Trophoblast cell (in vitro differentiated cells and primary cell): ENCODE data around the gene TLL2.

Experiments
- DNase-seq, 2 donors: peaks; one replicate each; pipeline ENCODE4 v3.0.0-alpha.2; 2016
- H2AFZ ChIP-seq: 2 replicates; pipeline ENCODE4 v1.6.1; 2013; ENCODE audit warnings: low read length, moderate library complexity, mild to moderate bottlenecking; ENCODE audit not compliant: insufficient read depth, poor library complexity
- H2AK5ac ChIP-seq: 2 replicates; pipeline ENCODE4 v1.6.1; 2013; ENCODE audit warnings: mild to moderate bottlenecking, low read length
- H2BK120ac ChIP-seq: 2 replicates; pipeline ENCODE4 v1.6.1; 2013; ENCODE audit warnings: low read length, mild to moderate bottlenecking, moderate library complexity; ENCODE audit not compliant: insufficient read depth, poor library complexity
- H2BK12ac ChIP-seq: 2 replicates; pipeline ENCODE4 v1.6.1; 2013; ENCODE audit warnings: mild to moderate bottlenecking, low read length, moderate library complexity
- H2BK5ac ChIP-seq: 2 replicates; pipeline ENCODE4 v1.6.1; 2013; ENCODE audit warnings: low read length, low read depth, moderate library complexity, mild to moderate bottlenecking; ENCODE audit not compliant: poor library complexity
- H3K14ac ChIP-seq: 2 replicates; pipeline ENCODE4 v1.6.1; 2013; ENCODE audit warnings: mild to moderate bottlenecking, low read length
- H3K18ac ChIP-seq: 2 replicates; pipeline ENCODE4 v1.6.1; 2013; ENCODE audit warnings: mild to moderate bottlenecking, low read length
- H3K23ac ChIP-seq: 2 replicates; pipeline ENCODE4 v1.6.1; 2013; ENCODE audit warnings: low read length
- H3K27ac ChIP-seq: 2 replicates; pipeline ENCODE4 v1.5.1; 2013; ENCODE audit warnings: low read depth, mild to moderate bottlenecking, inconsistent platforms, low read length, moderate library complexity
- H3K27me3 ChIP-seq: 2 replicates; pipeline ENCODE4 v1.6.1; 2013; ENCODE audit warnings: inconsistent platforms, mild to moderate bottlenecking, low read length, moderate library complexity; ENCODE audit not compliant: insufficient read depth
- H3K36me3 ChIP-seq, 2 experiments: 1 replicate in 1 of 2; 2 replicates in 1 of 2; pipeline ENCODE4 v1.6.1; 2013; ENCODE audit warnings: low read length in 2 of 2, mild to moderate bottlenecking in 2 of 2, moderate library complexity in 1 of 2; ENCODE audit not compliant: insufficient read depth in 2 of 2, control insufficient read depth in 1 of 2
- H3K4ac ChIP-seq: 2 replicates; pipeline ENCODE4 v1.6.1; 2013; ENCODE audit warnings: low read depth, mild to moderate bottlenecking, low read length, moderate library complexity
- H3K4me1 ChIP-seq, 2 experiments: 1 replicate in 1 of 2; 2 replicates in 1 of 2; pipeline ENCODE4 v1.6.1; 2013; ENCODE audit warnings: low read length in 2 of 2, mild to moderate bottlenecking in 2 of 2, moderate library complexity in 1 of 2; ENCODE audit not compliant: insufficient read depth in 2 of 2, control insufficient read depth in 1 of 2
- H3K4me2 ChIP-seq: 2 replicates; pipeline ENCODE4 v1.6.1; 2013; ENCODE audit warnings: inconsistent platforms, mild to moderate bottlenecking, low read length, moderate library complexity
- H3K4me3 ChIP-seq: 2 replicates; pipeline ENCODE4 v1.5.1; 2013; ENCODE audit warnings: mild to moderate bottlenecking, low read depth, low read length, inconsistent platforms
- H3K79me1 ChIP-seq: one replicate; pipeline ENCODE4 v1.6.1; 2013; ENCODE audit warnings: low read length
- H3K79me2 ChIP-seq: 2 replicates; pipeline ENCODE4 v1.6.1; 2013; ENCODE audit warnings: low read length, mild to moderate bottlenecking; ENCODE audit not compliant: control insufficient read depth, insufficient read depth, poor library complexity
- H3K9ac ChIP-seq: 2 replicates; pipeline ENCODE4 v1.6.1; 2013; ENCODE audit warnings: mild to moderate bottlenecking, low read length
- H3K9me3 ChIP-seq: 2 replicates; pipeline ENCODE4 v1.6.1; 2013; ENCODE audit warnings: low read depth, mild to moderate bottlenecking, control low read depth, inconsistent platforms, low read length; ENCODE audit not compliant: insufficient read depth
- H4K12ac ChIP-seq: 2 replicates; pipeline ENCODE4 v1.6.1; 2013; ENCODE audit warnings: low read depth, mild to moderate bottlenecking, low read length, moderate library complexity
- H4K8ac ChIP-seq: 2 replicates; pipeline ENCODE4 v1.6.1; 2013; ENCODE audit warnings: low read depth, mild to moderate bottlenecking, low read length, moderate library complexity
- H4K91ac ChIP-seq: one replicate; pipeline ENCODE4 v1.6.1; 2013; ENCODE audit warnings: low read depth, mild to moderate bottlenecking, low read length, moderate library complexity
- WGBS: extraction: QIAGEN DNeasy Blood & Tissue Kit; methylation state at CpG from one replicate; pipeline ENCODE4 v1.1.7; 2013; ENCODE audit warnings: missing lambda C conversion rate; ENCODE audit not compliant: insufficient read length, insufficient coverage; ENCODE audit errors: extremely low coverage; 5-methylcytosine and 5-hydroxymethylcytosine counted together

TLL2 gene

DNA sequence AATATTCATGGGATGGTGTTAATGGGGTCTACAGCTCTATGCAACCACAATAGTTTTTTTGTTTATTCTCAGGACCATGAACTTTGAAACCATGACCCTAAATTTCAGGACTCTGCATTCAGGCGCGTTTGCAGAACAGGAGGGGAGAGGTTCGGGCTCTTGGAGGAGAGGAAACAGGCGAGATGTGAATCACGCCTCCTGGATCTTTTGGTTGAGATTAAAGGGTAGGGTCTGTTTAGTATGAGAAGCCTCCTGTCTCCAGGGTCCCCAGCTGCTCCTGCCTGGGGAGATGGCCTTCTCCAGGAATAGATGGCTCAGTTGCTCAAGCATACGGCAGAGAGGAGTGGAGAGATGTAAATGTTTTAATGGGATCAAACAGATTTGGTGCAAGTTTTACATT is 18.2 kb downstream of the TLL2 start:
- Histone ChIP-seq H3K27ac (no peak overlapping the region), H3K9me3 (peaks cover 2% of the 10 kb centered on the region), H2BK120ac (no peak overlapping the region), H3K14ac (no peak overlapping the region), H4K8ac (no peak overlapping the region), H2AK5ac (no peak overlapping the region), H2BK5ac (no peak overlapping the region), H3K79me2 (no peaks in the 10 kb centered on the region), H3K36me3 (no peaks in the 10 kb centered on the region), H3K23ac (no peak overlapping the region), H3K4ac (no peak overlapping the region), H4K91ac (no peak overlapping the region), H3K9ac (no peak overlapping the region), H2AFZ (no peak overlapping the region), H3K27me3 (no peaks in the 10 kb centered on the region), H3K79me1 (no peaks in the 10 kb centered on the region), H3K4me2 (no peak overlapping the region), H3K4me3 (no peak overlapping the region), H2BK12ac (no peak overlapping the region), H3K18ac (no peak overlapping the region), H4K12ac (no peak overlapping the region), H3K4me1 (no peaks in the 10 kb centered on the region)
- WGBS = no CpG with 5 or more reads among the region's 6 CpGs
- no peak for DNase-seq

DNA sequence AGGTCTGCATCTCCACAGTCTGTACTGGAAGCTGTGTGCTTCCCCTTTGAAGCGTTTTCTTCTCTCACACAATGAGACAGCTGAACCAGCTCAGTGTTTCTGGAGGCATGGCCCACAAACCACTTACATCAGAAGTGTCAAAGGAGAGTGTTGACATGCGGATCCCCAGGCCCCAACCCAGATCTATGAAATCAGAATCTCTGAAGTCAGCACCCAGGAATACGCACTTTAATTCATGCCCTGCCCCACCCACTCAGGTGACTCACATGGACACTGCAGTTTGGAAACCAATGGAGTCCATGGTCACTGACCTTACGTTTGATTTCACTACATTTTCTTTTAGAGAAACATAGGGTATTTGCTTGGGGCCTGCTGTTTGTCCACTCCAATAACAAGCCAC is 19.0 kb downstream of the TLL2 start:
- no peak for DNase-seq
- no peaks in the 10 kb centered on the region for H3K79me1 ChIP-seq
- no peak overlapping the region for H2BK5ac ChIP-seq
- H3K18ac ChIP-seq = no peak overlapping the region
- no CpG with 5 or more reads among the region's 4 CpGs for WGBS
- no peaks in the 10 kb centered on the region for H3K27me3 ChIP-seq
- H4K91ac ChIP-seq = no peak overlapping the region
- no peak overlapping the region for H3K27ac ChIP-seq
- H2BK120ac ChIP-seq = no peak overlapping the region
- no peak overlapping the region for H3K23ac ChIP-seq
- H3K36me3 ChIP-seq = no peaks in the 10 kb centered on the region
- H4K12ac ChIP-seq = no peak overlapping the region
- no peak overlapping the region for H2AK5ac ChIP-seq
- peaks cover 2% of the 10 kb centered on the region for H3K9me3 ChIP-seq
- no peaks in the 10 kb centered on the region for H3K79me2 ChIP-seq
- no peak overlapping the region for H3K14ac ChIP-seq
- H3K4me3 ChIP-seq = no peak overlapping the region
- H3K9ac ChIP-seq = no peak overlapping the region
- H2AFZ ChIP-seq = no peak overlapping the region
- no peak overlapping the region for H3K4ac ChIP-seq
- H4K8ac ChIP-seq = no peak overlapping the region
- H2BK12ac ChIP-seq = no peak overlapping the region
- H3K4me1 ChIP-seq = no peaks in the 10 kb centered on the region
- no peak overlapping the region for H3K4me2 ChIP-seq

DNA sequence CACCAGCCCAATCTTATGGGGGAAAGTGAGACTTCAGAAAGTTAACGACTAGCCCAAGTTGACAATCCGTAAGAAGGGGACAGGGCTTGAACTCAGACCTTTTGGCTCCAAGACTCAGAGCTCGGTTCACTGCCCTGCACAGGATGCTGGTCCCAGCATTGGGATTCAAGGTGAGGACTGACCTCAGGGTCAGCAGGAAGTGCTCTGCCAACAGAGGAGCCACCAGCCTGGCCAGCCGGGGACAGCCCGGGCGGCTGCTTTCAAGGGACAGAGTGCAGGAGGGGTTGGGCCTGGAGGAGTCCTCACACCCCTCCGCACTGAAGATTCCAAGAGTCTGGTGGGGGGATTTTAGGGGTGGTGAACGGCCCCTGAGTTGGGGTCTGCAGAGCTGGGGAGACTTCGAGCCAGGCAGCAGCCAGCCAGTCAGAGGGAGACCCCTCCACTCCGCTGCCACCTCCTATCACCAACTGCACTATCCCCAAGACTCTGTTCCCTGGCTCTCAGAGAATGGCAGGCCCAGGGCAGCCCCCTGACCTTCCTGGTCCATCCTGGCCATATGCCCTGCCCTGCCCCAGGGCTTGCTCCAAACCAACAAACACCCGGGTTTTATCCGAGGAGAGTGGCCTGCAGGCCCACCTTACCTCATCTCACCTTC is 19.7 kb downstream of the TLL2 start:
- no peaks in the 10 kb centered on the region for H3K79me1 ChIP-seq
- H4K91ac ChIP-seq = no peak overlapping the region
- no peak for DNase-seq
- no peak overlapping the region for H3K4me3 ChIP-seq
- no peak overlapping the region for H3K18ac ChIP-seq
- no peak overlapping the region for H3K4me2 ChIP-seq
- no peaks in the 10 kb centered on the region for H3K27me3 ChIP-seq
- no peak overlapping the region for H3K27ac ChIP-seq
- no CpG with 5 or more reads among the region's 12 CpGs for WGBS
- no peak overlapping the region for H4K12ac ChIP-seq
- no peak overlapping the region for H2BK5ac ChIP-seq
- H3K4me1 ChIP-seq = no peaks in the 10 kb centered on the region
- H3K9ac ChIP-seq = no peak overlapping the region
- H3K79me2 ChIP-seq = no peaks in the 10 kb centered on the region
- H3K36me3 ChIP-seq = no peaks in the 10 kb centered on the region
- no peak overlapping the region for H4K8ac ChIP-seq
- H3K14ac ChIP-seq = no peak overlapping the region
- H2BK12ac ChIP-seq = no peak overlapping the region
- no peak overlapping the region for H2AK5ac ChIP-seq
- no peak overlapping the region for H3K4ac ChIP-seq
- H3K23ac ChIP-seq = no peak overlapping the region
- H2BK120ac ChIP-seq = no peak overlapping the region
- H3K9me3 ChIP-seq = peaks cover 2% of the 10 kb centered on the region
- H2AFZ ChIP-seq = no peak overlapping the region

DNA sequence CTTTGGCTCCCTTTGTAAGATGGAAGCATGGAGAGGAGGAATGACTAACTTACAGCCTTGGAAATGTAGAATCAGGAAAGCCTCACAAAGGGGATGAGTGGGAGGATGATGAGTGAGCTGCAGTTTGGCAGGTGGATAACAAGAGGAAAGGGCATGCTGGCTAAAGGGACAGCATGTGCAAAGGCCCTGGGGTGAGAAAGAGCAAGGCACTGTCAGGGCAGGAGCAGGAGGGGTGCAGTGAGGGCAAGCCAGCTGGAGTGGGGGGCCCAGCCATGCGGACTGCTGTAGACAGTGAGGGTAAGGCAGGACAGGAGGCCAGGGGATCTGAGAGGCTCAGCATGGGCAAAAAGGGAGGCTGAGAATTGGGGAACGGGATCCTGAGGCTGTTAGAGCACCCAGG is 20.5 kb downstream of the TLL2 start:
- H2BK5ac ChIP-seq = no peak overlapping the region
- H4K12ac ChIP-seq = no peak overlapping the region
- no peak overlapping the region for H3K23ac ChIP-seq
- no peak for DNase-seq
- H3K4me1 ChIP-seq = no peaks in the 10 kb centered on the region
- no peak overlapping the region for H3K9ac ChIP-seq
- no peak overlapping the region for H2BK120ac ChIP-seq
- H3K27ac ChIP-seq = no peak overlapping the region
- H3K27me3 ChIP-seq = no peaks in the 10 kb centered on the region
- H2AFZ ChIP-seq = no peak overlapping the region
- H3K4ac ChIP-seq = no peak overlapping the region
- H3K79me2 ChIP-seq = no peaks in the 10 kb centered on the region
- no peak overlapping the region for H4K8ac ChIP-seq
- H3K79me1 ChIP-seq = no peaks in the 10 kb centered on the region
- peak overlapping the region; percentile 29 for H3K4me3 ChIP-seq
- no peak overlapping the region for H2BK12ac ChIP-seq
- no peaks in the 10 kb centered on the region for H3K36me3 ChIP-seq
- H4K91ac ChIP-seq = no peak overlapping the region
- H3K4me2 ChIP-seq = no peak overlapping the region
- no peak overlapping the region for H3K14ac ChIP-seq
- WGBS = no CpG with 5 or more reads among the region's 2 CpGs
- no peak overlapping the region for H3K18ac ChIP-seq
- H3K9me3 ChIP-seq = peaks cover 2% of the 10 kb centered on the region
- no peak overlapping the region for H2AK5ac ChIP-seq
